ENCODE measurements around the gene RAB30.
"Not testable (repeated sequence)": the region's sequence is repeated elsewhere in the genome, so short reads cannot be mapped to it uniquely, and the experiment has no call there.

The RAB30 gene

DNA sequence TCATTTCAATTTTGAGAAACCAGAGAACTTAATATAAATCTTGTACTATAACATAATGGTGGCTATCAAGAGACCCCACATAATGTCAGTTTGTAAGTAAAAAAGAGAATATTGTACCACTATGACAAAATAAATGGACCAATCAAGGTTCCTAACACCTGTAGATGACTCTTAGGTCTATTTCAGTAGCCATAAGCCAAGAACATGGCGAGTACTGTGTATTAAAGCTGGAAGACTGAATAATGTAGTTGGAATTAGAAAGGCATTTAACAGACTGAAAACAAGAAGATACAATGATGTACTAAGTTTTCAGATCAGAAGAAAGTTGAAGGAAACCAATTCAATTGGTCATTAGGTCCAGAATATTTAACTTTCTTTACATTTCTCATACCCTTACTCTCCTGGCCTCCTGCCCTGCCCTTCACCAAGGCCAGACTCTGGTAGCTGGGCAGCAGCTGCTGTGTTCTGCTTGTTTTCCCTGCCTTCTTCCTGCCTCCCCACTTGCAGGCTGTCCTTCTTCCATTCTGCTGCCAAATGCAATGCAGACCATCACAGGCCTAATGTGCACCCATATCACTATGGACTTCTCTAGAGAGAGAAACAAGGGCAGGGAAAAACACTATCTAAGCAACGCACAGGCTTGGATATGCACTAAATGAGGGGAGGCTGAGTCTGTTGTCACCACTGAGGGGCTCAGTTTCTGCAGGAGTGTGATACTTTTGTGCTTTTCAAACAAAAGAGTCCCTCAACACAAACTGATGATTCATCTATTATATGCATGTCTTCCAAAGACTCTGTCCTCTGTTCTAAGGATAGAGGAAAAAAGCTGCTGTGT is 60.1 kb downstream of the RAB30 start:
- H3K9me3 Mint-ChIP-seq = peaks cover 4% of the 10 kb centered on the region
- H3K4me1 Mint-ChIP-seq = peaks cover 34% of the 10 kb centered on the region
- H3K27ac Mint-ChIP-seq (ENCODE audit: low read depth) = no peak overlapping the region
- no peak for ATAC-seq (replicated peaks; ENCODE audit: extremely low read depth, poor library complexity, severe bottlenecking)
- DNase-seq (ENCODE audit: low spot score in 2 of 2) = no peak
- no peak overlapping the region for H3K4me3 Mint-ChIP-seq
- no peaks in the 10 kb centered on the region for H3K27me3 Mint-ChIP-seq
- H3K36me3 Mint-ChIP-seq (ENCODE audit: insufficient read depth) = no peaks in the 10 kb centered on the region

DNA sequence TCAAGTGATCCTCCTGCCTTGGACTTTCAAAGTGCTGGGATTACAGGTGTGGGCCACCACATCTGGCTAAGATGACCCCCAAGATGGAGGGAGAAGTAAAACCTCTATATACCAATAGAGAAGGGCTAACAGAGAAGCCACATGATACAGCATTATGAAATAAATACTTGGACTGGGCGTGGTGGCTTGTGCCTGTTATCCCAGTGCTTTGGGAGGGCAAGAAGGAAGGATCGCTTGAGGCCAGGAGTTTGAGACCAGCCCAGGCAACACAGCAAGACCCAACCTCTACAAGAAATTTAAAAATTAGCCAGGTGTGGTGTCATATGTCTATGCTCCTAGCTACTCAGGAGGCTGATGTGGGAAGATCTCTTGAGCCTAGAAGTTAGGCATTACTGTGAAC is 61.7 kb downstream of the RAB30 start:
- Mint-ChIP-seq H3K9me3 (peaks cover under 1% of the 10 kb centered on the region), H3K27ac (ENCODE audit: low read depth) (no peak overlapping the region), H3K4me1 (peaks cover 32% of the 10 kb centered on the region), H3K4me3 (no peak overlapping the region), H3K27me3 (no peaks in the 10 kb centered on the region), H3K36me3 (ENCODE audit: insufficient read depth) (no peaks in the 10 kb centered on the region)
- no peak for DNase-seq (ENCODE audit: low spot score in 2 of 2)
- no peak for ATAC-seq (replicated peaks; ENCODE audit: extremely low read depth, poor library complexity, severe bottlenecking)

DNA sequence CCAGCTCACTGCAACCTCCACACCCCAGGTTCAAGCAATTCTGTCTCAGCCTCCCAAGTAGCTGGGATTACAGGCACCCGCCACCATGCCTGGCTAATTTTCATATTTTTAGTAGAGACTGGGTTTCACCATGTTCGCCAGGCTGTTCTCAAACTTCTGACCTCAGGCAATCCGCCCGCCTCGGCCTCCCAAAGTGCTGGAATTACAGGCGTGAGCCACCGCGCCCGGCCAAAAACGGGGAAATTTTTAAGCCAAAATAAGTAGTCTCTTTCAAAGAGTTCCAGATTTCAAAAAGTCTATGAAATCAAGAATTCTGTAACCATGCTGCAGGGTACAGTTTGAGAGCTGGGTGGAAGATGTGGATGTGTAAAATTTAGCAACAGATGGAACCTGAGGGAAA is 62.6 kb downstream of the RAB30 start:
- not testable (repeated sequence) for H3K36me3 Mint-ChIP-seq (ENCODE audit: insufficient read depth); H3K9me3 Mint-ChIP-seq; DNase-seq (ENCODE audit: low spot score in 2 of 2); H3K27me3 Mint-ChIP-seq; ATAC-seq (replicated peaks; ENCODE audit: extremely low read depth, poor library complexity, severe bottlenecking); H3K4me3 Mint-ChIP-seq
- Mint-ChIP-seq H3K27ac (ENCODE audit: low read depth) (peak overlapping the region; percentile 56), H3K4me1 (peaks cover 23% of the 10 kb centered on the region)

DNA sequence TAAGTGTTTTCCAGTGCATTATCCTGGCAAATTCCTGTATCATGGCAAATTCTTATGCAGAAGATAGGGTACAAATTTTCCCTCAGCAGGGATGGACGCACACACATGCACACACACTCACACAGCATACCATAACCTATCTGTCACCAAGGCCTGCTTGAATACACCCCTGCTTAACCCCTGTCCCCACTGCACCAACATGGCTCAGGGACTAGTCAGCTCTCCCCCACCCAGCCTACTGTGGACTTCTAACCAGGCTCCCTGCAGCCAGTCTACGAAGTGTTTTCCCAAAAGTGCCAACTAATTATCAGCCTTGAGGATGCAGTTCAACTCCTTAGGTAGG is 63.1 kb downstream of the RAB30 start:
- no peaks in the 10 kb centered on the region for H3K27me3 Mint-ChIP-seq
- ATAC-seq (replicated peaks; ENCODE audit: extremely low read depth, poor library complexity, severe bottlenecking) = no peak
- no peak for DNase-seq (ENCODE audit: low spot score in 2 of 2)
- no peak overlapping the region for H3K4me3 Mint-ChIP-seq
- H3K4me1 Mint-ChIP-seq = peaks cover 18% of the 10 kb centered on the region
- no peak overlapping the region for H3K27ac Mint-ChIP-seq (ENCODE audit: low read depth)
- no peaks in the 10 kb centered on the region for H3K36me3 Mint-ChIP-seq (ENCODE audit: insufficient read depth)
- no peaks in the 10 kb centered on the region for H3K9me3 Mint-ChIP-seq

DNA sequence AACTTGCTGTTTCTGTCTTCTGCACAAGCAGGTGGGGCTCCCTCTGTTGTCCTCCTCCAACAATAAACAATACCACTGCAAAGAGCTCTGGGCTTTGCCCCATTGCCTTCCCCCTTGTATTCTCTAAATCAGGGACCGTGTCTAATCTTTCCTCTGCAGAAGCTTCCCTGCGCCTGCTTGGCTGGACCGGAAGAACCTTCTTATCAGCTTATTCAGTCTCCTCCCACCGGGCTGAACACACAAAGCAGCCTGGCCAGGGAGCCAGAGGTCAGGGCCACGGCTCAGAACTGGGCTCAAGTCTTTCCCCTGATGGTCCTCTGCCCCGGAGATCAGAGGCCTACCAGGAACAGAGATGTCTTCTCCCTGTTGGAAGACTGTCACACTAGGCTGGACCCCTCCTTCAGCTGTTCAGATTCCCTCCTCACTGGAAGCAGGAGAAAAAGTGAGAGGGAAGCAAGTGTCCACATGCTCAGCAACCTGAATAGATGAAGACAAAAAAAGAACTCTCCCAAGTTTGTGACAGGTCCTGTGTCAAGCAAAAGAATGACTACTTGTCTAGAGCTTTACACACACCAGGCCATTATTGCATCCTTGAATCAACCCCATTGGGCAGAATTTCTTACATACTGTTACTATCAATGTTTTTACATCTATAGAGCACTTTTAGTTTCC is 63.7 kb downstream of the RAB30 start:
- Mint-ChIP-seq H3K4me1 (peaks cover 18% of the 10 kb centered on the region), H3K27ac (ENCODE audit: low read depth) (peak overlapping the region; percentile 51), H3K36me3 (ENCODE audit: insufficient read depth) (no peaks in the 10 kb centered on the region), H3K9me3 (no peaks in the 10 kb centered on the region), H3K4me3 (no peak overlapping the region), H3K27me3 (no peaks in the 10 kb centered on the region)
- DNase-seq (ENCODE audit: low spot score in 2 of 2) (no peak), ATAC-seq (replicated peaks; ENCODE audit: extremely low read depth, poor library complexity, severe bottlenecking) (no peak)

DNA sequence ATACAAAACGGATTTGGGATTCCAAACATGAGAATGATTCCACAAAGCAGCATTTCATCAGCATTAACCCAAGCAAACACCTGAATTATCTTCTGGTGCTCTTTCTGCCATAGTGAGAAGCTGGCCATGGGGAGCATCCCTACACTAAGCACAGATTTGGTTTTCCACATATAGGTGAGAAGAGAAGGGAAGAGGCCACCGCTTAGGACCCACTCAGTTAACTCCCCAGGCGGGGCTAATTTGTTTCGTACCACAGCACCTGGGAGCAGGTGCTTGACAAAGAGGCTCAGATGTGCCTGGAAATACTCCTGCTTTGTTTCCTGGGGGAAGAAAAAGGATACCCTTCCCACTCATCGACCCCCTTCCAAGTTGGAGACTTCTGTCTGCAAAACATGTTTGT is 64.2 kb downstream of the RAB30 start:
- H3K27me3 Mint-ChIP-seq = no peaks in the 10 kb centered on the region
- no peak overlapping the region for H3K27ac Mint-ChIP-seq (ENCODE audit: low read depth)
- peaks cover 19% of the 10 kb centered on the region for H3K4me1 Mint-ChIP-seq

DNA sequence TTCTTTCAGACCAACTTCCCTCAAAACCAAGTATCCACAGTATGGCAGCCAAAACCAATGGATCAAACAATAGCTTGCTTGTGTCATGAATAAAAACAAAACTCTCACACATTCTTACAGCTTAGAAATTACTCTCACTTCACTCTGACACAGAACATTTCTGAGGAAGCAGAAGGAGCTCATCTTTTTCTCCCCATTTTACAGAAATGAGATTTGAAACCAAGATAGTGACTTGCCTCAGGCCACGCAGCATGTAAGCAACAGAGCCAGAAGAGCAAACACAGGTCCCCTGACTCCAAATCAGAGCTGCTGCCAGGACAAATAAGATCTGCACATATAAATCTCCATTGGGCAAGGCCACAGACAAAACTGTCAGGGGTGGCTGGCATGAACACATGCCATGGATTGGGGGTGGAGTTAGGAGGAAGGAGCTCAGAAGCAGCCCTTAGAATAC is 64.8 kb downstream of the RAB30 start:
- Mint-ChIP-seq H3K9me3 (no peaks in the 10 kb centered on the region), H3K36me3 (ENCODE audit: insufficient read depth) (no peaks in the 10 kb centered on the region), H3K4me3 (no peak overlapping the region), H3K27me3 (no peaks in the 10 kb centered on the region), H3K27ac (ENCODE audit: low read depth) (no peak overlapping the region), H3K4me1 (peaks cover 25% of the 10 kb centered on the region)
- DNase-seq (ENCODE audit: low spot score in 2 of 2) = no peak
- peak; percentile 19 for ATAC-seq (replicated peaks; ENCODE audit: extremely low read depth, poor library complexity, severe bottlenecking)

More for the DNA sequence above, 64.2 kb downstream of the RAB30 start:
- no peak overlapping the region for H3K4me3 Mint-ChIP-seq
- DNase-seq (ENCODE audit: low spot score in 2 of 2) (no peak), ATAC-seq (replicated peaks; ENCODE audit: extremely low read depth, poor library complexity, severe bottlenecking) (no peak)
- H3K36me3 Mint-ChIP-seq (ENCODE audit: insufficient read depth) = no peaks in the 10 kb centered on the region
- no peaks in the 10 kb centered on the region for H3K9me3 Mint-ChIP-seq

DNA sequence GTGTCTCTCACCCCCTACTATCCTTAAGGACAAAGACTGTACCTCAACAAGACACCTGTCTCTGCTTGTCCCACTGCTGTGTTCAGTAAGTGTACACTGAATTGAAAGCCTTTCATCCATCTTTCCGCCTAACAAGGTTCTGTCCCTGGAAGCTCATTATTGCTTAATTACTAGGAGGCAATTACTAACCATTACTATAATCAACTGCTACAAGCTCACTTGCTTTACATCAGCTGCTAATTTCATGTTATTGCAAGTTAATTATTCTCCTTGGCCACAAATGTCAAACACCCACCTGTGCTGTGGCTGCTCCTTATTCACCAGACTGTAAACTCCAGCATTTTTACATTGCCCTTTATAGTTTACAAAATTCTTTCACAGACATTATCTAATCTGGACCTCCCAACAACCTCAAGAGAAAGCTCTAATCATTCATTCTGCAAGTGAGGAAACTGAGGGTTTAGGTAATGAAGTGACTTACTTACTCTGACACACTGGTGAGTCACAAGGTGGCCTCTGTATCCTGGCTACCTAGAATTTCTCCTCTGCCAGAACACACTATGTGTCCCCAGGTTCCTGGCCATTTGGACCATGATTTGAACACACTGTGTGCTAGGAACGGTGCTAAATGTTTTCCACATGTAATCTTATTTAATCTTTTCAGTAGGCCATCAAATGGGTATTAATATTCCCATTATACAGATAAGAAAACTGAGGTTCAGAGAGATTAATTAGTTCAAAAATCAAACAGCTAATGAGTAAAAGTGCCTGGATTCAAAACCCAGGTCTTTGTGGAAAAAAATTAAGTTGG is 66.7 kb downstream of the RAB30 start:
- no peaks in the 10 kb centered on the region for H3K27me3 Mint-ChIP-seq
- H3K36me3 Mint-ChIP-seq (ENCODE audit: insufficient read depth) = no peaks in the 10 kb centered on the region
- peaks cover 26% of the 10 kb centered on the region for H3K4me1 Mint-ChIP-seq
- H3K27ac Mint-ChIP-seq (ENCODE audit: low read depth) = no peak overlapping the region
- ATAC-seq (replicated peaks; ENCODE audit: extremely low read depth, poor library complexity, severe bottlenecking) = no peak
- H3K9me3 Mint-ChIP-seq = no peaks in the 10 kb centered on the region
- no peak overlapping the region for H3K4me3 Mint-ChIP-seq
- DNase-seq (ENCODE audit: low spot score in 2 of 2) = no peak

DNA sequence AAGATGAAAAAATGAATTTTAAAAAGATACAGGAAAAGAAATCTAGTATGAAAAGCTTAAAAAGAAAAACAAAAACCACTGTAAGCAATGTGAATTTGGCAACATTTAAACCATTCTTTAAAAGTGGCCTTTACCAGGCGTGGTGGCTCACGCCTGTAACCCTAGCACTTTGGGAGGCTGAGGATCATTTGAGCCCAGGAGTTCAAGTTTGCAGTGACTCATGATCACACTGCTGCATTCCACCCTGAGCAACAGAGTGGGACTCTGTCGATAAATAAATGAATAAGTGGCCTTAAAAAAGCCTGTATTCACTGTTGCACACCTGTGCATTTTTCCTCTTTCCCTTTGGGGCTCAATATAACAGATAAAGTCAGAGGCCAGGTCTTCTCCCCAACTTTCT is 69.2 kb downstream of the RAB30 start:
- H3K4me1 Mint-ChIP-seq = peaks cover 15% of the 10 kb centered on the region
- no peak overlapping the region for H3K4me3 Mint-ChIP-seq
- H3K27ac Mint-ChIP-seq (ENCODE audit: low read depth) = no peak overlapping the region
- ATAC-seq (replicated peaks; ENCODE audit: extremely low read depth, poor library complexity, severe bottlenecking) = no peak
- no peaks in the 10 kb centered on the region for H3K27me3 Mint-ChIP-seq
- no peaks in the 10 kb centered on the region for H3K9me3 Mint-ChIP-seq
- H3K36me3 Mint-ChIP-seq (ENCODE audit: insufficient read depth) = peaks cover 2% of the 10 kb centered on the region
- DNase-seq (ENCODE audit: low spot score in 2 of 2) = no peak

DNA sequence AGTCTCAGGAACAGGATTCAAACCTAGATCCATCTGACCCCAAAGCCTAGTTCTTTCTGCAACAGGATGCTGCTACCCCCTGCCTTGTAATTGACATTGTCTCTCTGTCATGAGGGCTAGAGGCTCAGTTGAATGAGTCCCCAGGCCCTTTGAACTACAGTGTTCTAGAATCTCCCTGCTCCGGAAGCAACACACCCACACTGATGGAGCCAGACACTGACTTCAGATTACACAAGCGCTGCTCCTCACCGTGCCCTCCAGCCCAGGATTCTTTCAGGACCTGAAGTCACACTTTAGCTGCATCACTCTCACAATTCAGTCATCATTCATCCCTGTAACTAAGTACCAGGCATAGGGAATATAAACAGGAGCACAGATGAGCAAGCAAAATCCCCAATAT is 69.6 kb downstream of the RAB30 start:
- Mint-ChIP-seq H3K27me3 (no peaks in the 10 kb centered on the region), H3K9me3 (no peaks in the 10 kb centered on the region), H3K4me3 (no peak overlapping the region), H3K36me3 (ENCODE audit: insufficient read depth) (peaks cover 2% of the 10 kb centered on the region), H3K27ac (ENCODE audit: low read depth) (no peak overlapping the region), H3K4me1 (peaks cover 14% of the 10 kb centered on the region)
- DNase-seq (ENCODE audit: low spot score in 2 of 2) = no peak
- ATAC-seq (replicated peaks; ENCODE audit: extremely low read depth, poor library complexity, severe bottlenecking) = no peak

DNA sequence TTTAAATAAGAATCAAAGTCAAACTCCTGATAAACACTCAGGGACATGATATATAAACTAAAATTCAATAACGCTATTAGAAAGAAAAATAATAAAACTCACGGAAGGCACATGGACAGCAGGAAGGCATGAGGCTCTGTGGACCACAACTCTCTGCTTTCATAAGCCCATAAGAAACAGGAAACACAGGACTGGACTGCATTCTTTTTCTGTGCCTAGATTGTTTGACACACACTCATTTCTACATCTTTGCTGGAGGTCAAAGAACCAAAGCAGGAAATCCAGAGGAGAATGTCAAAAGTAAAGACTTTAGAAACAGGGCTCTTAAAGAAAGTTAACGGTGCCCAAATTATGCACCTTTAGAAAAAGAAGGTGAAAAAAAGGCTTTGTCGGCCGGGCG is 71.3 kb downstream of the RAB30 start:
- Mint-ChIP-seq H3K9me3 (no peaks in the 10 kb centered on the region), H3K4me3 (no peak overlapping the region), H3K4me1 (peaks cover 7% of the 10 kb centered on the region), H3K27ac (ENCODE audit: low read depth) (no peak overlapping the region), H3K36me3 (ENCODE audit: insufficient read depth) (peaks cover 2% of the 10 kb centered on the region), H3K27me3 (no peaks in the 10 kb centered on the region)
- DNase-seq (ENCODE audit: low spot score in 2 of 2) = no peak
- no peak for ATAC-seq (replicated peaks; ENCODE audit: extremely low read depth, poor library complexity, severe bottlenecking)

DNA sequence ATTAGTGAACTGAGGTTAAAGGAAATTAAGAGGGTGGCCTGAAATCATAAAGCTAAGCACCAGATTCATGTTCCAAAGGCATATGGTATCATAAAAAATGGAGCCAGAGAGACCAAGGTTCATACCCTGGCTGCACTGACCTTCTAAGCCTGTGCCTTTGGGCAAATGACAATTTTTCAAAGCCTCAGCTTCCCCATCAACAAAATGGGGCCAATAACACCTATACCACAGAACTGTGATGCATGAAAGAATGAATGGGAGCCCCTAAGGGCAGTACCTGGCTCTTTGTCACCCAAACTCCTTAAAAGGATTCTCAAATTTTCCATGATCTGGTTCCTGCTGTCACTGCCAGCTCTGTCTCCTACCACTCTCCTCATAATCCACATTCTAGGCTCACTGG is 72.5 kb downstream of the RAB30 start:
- peaks cover 2% of the 10 kb centered on the region for H3K36me3 Mint-ChIP-seq (ENCODE audit: insufficient read depth)
- DNase-seq (ENCODE audit: low spot score in 2 of 2) = no peak
- peaks cover 9% of the 10 kb centered on the region for H3K4me1 Mint-ChIP-seq
- H3K27me3 Mint-ChIP-seq = no peaks in the 10 kb centered on the region
- no peaks in the 10 kb centered on the region for H3K9me3 Mint-ChIP-seq
- no peak overlapping the region for H3K27ac Mint-ChIP-seq (ENCODE audit: low read depth)
- ATAC-seq (replicated peaks; ENCODE audit: extremely low read depth, poor library complexity, severe bottlenecking) = no peak
- no peak overlapping the region for H3K4me3 Mint-ChIP-seq

Measured in central memory CD8-positive, alpha-beta T cell (primary cell).